HEK293T (cell line): ENCODE measurements around the gene S100Z.
A peak's percentile ranks its signal among the peaks of the same experiment; 100 is the strongest.

Experiments
- CTCF ChIA-PET: fragments of 350-600 bp; formaldehyde crosslinking; extraction: SDS; loops from one replicate; lab custom pipeline; 2021; ENCODE audit warnings: antibody characterized with exemption, inconsistent platforms; lab: Yijun Ruan, JAX
- POLR2A ChIA-PET: fragments of 350-600 bp; formaldehyde crosslinking; extraction: SDS; loops from one replicate; lab custom pipeline; 2020; ENCODE audit warnings: antibody characterized with exemption, inconsistent platforms; lab: Yijun Ruan, JAX
- DNase-seq: peaks from one replicate; pipeline ENCODE4 v3.0.0; 2012; ENCODE audit warnings: mixed read lengths; ENCODE audit errors: extremely low spot score
- ARNT ChIP-seq: fragments of 450-650 bp; IDR thresholded peaks from 2 replicates; pipeline ENCODE4 v1.6.1; 2017; ENCODE audit warnings: mild to moderate bottlenecking
- BHLHE40 ChIP-seq: fragments of 450-650 bp; IDR thresholded peaks from 2 replicates; pipeline ENCODE4 v1.6.1; 2016; ENCODE audit warnings: mild to moderate bottlenecking, moderate library complexity, borderline replicate concordance
- CTBP1 ChIP-seq: fragments of 450-650 bp; IDR thresholded peaks from 2 replicates; pipeline ENCODE4 v1.6.1; 2016; ENCODE audit warnings: borderline replicate concordance
- ELF4 ChIP-seq: fragments of 450-650 bp; IDR thresholded peaks from 2 replicates; pipeline ENCODE4 v1.6.1; 2017; ENCODE audit warnings: antibody characterized with exemption
- FOXA1 ChIP-seq: fragments of 450-650 bp; IDR thresholded peaks from 2 replicates; pipeline ENCODE4 v1.6.1; 2016; ENCODE audit warnings: mild to moderate bottlenecking
- FOXK2 ChIP-seq: fragments of 450-650 bp; IDR thresholded peaks from 2 replicates; pipeline ENCODE4 v1.6.1; 2016; ENCODE audit warnings: mild to moderate bottlenecking
- FOXM1 ChIP-seq: fragments of 450-650 bp; IDR thresholded peaks from 2 replicates; pipeline ENCODE4 v1.6.1; 2017; ENCODE audit warnings: mild to moderate bottlenecking, borderline replicate concordance
- HDGF ChIP-seq: fragments of 450-650 bp; IDR thresholded peaks from 2 replicates; pipeline ENCODE4 v1.6.1; 2017; ENCODE audit warnings: antibody characterized with exemption, borderline replicate concordance
- L3MBTL2 ChIP-seq: fragments of 450-650 bp; conservative IDR thresholded peaks from 2 replicates; pipeline ENCODE4 v1.6.1; 2016; ENCODE audit warnings: mild to moderate bottlenecking
- LEF1 ChIP-seq: fragments of 450-650 bp; IDR thresholded peaks from 2 replicates; pipeline ENCODE4 v1.6.1; 2017; ENCODE audit warnings: mild to moderate bottlenecking, borderline replicate concordance
- NFRKB ChIP-seq: fragments of 450-650 bp; IDR thresholded peaks from 2 replicates; pipeline ENCODE4 v1.6.1; 2016; ENCODE audit warnings: mild to moderate bottlenecking, moderate library complexity
- SP1 ChIP-seq: fragments of 450-650 bp; IDR thresholded peaks from 2 replicates; pipeline ENCODE4 v1.6.1; 2017
- SUZ12 ChIP-seq: fragments of 450-650 bp; IDR thresholded peaks from 2 replicates; pipeline ENCODE4 v1.6.1; 2016; ENCODE audit warnings: mild to moderate bottlenecking
- TARDBP ChIP-seq: fragments of 450-650 bp; IDR thresholded peaks from 2 replicates; pipeline ENCODE4 v1.6.1; 2016
- ZNF384 ChIP-seq: fragments of 450-650 bp; IDR thresholded peaks from 2 replicates; pipeline ENCODE4 v1.6.1; 2016
- TF ChIP-seq, protein P1 (sequence below): fragments of 450-650 bp; IDR thresholded peaks from 2 replicates; pipeline ENCODE4 v1.6.1; 2016

The S100Z gene

DNA sequence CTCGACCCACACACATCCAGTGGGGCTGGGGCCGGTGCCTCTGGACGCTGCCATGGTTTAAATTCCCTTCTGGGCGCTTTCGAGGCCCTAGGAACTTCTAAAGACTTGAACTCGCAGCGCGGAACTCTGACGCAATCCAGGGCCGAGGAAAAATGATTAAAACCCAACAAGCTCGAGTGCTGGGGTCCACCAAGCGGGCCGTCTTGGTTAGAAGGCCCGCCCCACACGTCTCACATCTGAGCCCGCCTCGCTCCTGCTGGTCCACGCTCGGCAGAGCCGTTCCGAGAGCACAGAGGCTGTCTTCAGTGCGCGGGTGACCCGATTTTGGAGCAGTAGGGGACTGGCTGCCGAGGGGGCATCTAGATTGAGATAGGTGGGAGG lies 104.6 kb downstream of the S100Z start:
- no peak for DNase-seq
- ChIA-PET POLR2A (no interaction called here), CTCF (no interaction called here)
- TF ChIP-seq FOXM1 (no peak), ELF4 (no peak), ZNF384 (no peak), NFRKB (no peak), FOXK2 (no peak), ARNT (no peak), SUZ12 (no peak)
- TF ChIP-seq, protein P1, sequence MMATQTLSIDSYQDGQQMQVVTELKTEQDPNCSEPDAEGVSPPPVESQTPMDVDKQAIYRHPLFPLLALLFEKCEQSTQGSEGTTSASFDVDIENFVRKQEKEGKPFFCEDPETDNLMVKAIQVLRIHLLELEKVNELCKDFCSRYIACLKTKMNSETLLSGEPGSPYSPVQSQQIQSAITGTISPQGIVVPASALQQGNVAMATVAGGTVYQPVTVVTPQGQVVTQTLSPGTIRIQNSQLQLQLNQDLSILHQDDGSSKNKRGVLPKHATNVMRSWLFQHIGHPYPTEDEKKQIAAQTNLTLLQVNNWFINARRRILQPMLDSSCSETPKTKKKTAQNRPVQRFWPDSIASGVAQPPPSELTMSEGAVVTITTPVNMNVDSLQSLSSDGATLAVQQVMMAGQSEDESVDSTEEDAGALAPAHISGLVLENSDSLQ, result no peak

GRCh38 chr5:76956033-76956432 lies 106.2 kb downstream of the S100Z start:
- POLR2A ChIA-PET, result no interaction called here
- TF ChIP-seq, protein P1, result no peak
- no peak for TF ChIP-seq ARNT
- no peak for TF ChIP-seq ZNF384
- no peak for TF ChIP-seq ELF4
- no peak for TF ChIP-seq BHLHE40
- TF ChIP-seq FOXM1, result no peak
- TF ChIP-seq CTBP1, result no peak
- TF ChIP-seq SP1, result no peak
- no peak for TF ChIP-seq TARDBP
- no peak for TF ChIP-seq FOXA1
- no peak for TF ChIP-seq HDGF
- no peak for TF ChIP-seq L3MBTL2
- no peak for TF ChIP-seq LEF1
- TF ChIP-seq FOXK2, result no peak
- no peak for TF ChIP-seq NFRKB
- TF ChIP-seq SUZ12, result no peak
- CTCF ChIA-PET, result no interaction called here
- DNase-seq, result no peak

DNA sequence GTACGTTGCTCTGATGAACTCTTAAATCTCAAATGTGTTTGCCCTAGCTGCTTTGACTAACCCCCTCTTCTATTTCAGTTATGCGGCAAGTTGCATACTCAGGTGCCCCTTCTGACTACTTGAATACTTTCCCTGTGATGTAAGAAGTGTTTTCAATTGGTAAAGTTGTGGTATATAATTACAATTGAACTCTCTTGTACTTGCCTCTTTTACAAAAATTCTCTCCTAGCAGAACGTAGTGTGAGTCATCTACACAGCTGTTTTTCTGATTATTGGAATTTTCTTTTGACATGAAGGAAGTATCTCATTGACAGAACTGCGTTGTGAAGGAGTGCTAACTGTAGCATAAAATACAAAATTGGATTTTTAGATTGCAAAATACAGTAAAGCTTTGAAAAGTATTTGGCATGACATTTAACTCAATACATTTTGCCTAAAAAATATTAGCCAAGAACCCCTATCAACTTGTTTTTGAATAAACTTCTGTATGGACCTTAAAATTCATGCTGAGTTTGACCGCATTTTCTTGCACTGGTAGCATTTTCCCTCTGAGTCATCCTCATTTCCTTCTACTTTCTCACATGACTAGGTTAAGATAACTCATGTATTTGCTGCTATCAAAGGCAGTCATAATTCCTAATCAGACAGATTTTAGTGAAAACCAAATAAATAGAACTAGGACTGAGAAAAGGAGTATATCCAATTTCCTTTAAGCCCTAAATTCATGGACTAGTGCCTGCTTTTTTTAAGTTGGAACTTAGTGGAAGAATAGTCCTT lies 109.4 kb downstream of the S100Z start:
- DNase-seq, result no peak
- POLR2A ChIA-PET, result no interaction called here
- CTCF ChIA-PET, result interaction anchor here (1.2 kb wide), 1 partner anchor 71 kb away, joined by 4 read pairs; the partner anchor contains the start of gene AGGF1
- no peak for TF ChIP-seq SP1
- TF ChIP-seq FOXK2, result no peak
- no peak for TF ChIP-seq HDGF
- TF ChIP-seq BHLHE40, result no peak
- no peak for TF ChIP-seq SUZ12
- no peak for TF ChIP-seq FOXA1

- ChIA-PET CTCF (no interaction called here), POLR2A (no interaction called here)
- DNase-seq, result peak; percentile 28
- TF ChIP-seq HDGF (no peak), CTBP1 (no peak), FOXM1 (no peak), FOXA1 (no peak), SUZ12 (no peak), FOXK2 (no peak), ELF4 (no peak)
Observed at GRCh38 chr5:76960004-76960625, 110.3 kb downstream of the S100Z start.

DNA sequence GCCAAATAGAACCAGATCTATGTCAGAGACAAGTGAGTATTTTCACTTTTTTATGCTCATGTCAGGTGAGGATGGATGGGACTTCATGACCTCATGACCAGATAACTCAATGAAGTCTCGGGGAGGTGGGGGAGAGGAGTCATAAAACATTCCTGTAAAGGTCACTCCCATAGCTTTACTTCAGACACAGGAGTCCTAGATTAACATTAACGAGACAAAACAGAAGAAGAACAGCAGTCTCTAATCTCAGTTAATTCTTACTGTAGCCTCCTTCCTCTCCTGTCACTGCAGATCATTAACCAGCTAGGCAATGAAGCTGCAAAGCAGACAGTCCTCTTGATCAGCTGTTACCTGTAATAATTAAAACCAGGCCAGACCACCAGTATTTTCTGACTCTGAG lies 114.2 kb downstream of the S100Z start:
- ChIA-PET POLR2A (interaction anchor here (0.6 kb wide), 1 partner anchor 12 kb away, joined by 4 read pairs; no protein-coding TSS in a partner anchor), CTCF (no interaction called here)
- DNase-seq, result no peak
- TF ChIP-seq ZNF384 (no peak), L3MBTL2 (no peak), SP1 (no peak), LEF1 (no peak), BHLHE40 (no peak), TARDBP (no peak), ELF4 (no peak), NFRKB (no peak), FOXK2 (no peak), CTBP1 (no peak), ARNT (no peak), SUZ12 (no peak), FOXA1 (no peak), HDGF (no peak), FOXM1 (no peak)
- TF ChIP-seq, protein P1, result no peak
